HG03108 (cell line): ENCODE data around the gene GPR161.

ENCODE experiments used
- ATAC-seq: cut with Tn5 transposase; IDR thresholded peaks from one replicate; pipeline ENCODE4 v1.9.1; 2021; ENCODE audit warnings: moderate library complexity; ENCODE audit not compliant: unreplicated experiment

Gene GPR161

DNA sequence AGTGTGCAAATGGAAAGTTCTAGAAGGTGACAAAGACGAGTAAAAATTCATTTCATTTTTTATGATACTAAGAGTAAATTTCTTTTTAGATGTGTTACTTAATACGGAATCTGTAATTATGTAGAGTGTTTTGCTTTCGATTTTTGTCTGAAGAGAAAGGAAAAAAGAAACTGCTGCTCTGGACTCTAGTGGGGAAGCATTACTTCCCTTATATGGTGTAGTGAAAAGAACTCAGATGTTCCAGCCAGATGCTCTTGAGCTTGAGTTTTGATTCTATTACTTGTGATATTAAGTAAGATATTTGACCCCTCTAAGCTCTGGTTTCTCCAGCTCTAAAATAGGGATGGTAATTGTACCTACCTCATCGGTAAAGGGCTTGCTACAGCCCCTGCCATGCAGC is 12.2 kb upstream of the GPR161 start:
- peak; percentile 69 for ATAC-seq

- ATAC-seq, result no peak
Observed at GRCh38 chr1:168146626-168147025, 9.9 kb upstream of the GPR161 start.

DNA sequence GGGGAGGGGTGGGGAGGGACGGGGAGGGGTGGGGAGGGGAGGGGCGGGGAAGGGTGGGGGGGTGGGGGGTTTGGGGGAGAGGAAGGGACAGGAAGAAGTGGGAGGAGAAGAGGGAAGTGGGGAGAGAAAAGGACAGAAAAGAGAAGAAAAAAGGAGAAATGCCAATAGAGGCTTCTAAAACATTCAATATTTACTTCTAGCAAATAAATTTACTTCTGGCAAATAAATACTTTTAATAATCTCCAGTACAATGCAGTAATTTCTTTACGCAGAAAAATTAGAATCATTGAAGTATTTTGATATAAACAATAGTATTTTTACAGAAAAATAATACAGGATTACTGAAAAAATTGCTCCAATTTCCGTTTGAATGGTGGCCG is 9.4 kb upstream of the GPR161 start:
- ATAC-seq, result no peak

GRCh38 chr1:168145184-168146159 is 8.7 kb upstream of the GPR161 start:
- ATAC-seq, result peak; percentile 89

DNA sequence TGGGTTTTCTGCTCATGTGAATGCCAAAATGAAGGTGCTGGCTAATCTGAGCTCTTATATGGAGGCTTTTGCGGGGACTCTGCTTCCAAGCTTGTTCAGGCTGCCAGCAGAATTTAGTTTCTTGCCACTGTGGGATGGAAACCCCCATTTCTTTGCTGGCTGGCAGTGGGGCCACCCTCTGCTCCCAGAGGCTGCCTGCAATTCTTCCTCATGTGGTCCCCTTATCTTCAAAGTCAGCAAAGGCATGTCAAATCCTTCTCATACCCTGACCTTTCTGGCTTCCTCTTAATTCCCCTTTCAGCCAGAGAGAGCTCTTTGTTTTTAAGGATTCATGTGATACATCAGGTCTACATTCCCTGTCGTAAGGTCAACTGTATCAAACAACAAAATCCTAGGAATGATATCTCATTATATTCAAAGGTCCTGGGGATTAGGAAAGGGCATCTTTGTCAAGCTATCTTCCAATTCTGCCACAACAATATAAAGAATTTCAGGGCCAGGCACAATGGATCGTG is 5.2 kb upstream of the GPR161 start:
- no peak for ATAC-seq

DNA sequence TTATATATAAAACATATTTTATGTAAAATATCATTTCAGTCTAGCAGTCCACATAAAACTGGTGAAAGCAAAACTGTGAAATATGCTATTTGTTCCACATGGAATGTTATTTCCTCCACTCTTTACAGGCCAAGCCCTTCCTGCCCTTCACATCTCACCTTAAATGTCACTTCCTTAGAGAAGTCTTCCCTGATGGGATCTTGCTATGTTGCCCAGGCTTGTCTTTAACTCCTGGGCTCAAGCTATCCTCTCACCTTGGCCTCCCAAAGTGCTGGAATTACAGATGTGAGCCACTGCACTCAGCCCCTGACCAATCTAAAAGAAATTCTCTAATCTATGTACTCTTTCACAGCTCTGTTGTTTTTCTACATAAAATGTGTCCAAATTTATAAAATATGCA is 2.3 kb upstream of the GPR161 start:
- no peak for ATAC-seq

GRCh38 chr1:168138134-168138533 is 1.4 kb upstream of the GPR161 start:
- ATAC-seq, result no peak

- no peak for ATAC-seq
Observed at GRCh38 chr1:168137515-168137821, 738 bp upstream of the GPR161 start.

DNA sequence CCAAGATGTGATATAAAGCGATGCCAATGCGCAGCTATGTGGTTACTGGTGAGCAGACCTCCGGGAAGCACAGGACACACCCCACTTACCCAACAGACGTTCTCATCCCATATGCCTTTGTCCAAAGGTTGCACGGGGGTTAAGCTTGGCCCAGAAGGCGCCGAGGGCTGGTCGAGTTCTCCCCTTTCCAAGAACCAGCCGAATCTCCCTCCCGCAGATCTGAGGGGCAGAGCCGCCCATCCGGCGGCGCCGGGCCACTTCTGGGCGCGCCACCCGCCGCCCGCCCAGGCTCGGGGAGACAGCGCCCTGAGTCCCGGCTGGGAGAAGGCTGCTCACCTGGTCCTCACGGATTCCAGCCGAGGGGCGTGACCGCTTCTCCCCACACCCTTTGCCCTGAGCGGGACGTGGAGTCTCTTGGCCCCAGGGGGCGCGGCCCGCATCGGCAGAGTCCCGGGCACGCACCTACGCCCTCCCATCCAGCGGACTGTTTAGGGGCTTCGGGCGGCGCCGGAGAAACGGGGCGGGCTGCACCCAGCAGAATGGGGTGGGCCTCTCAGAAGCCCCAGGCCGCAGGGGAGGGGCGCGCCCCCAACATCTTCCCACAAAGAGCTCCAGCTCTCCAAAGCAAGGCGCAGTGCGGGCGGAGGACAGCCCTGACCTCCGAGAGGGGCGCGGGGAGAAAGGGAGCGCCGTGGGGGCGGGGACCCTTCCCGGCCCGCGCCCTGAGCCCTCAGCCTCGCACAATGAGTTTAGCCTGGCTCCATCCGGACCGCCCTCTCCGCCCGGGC is 615 bp downstream of the GPR161 start:
- ATAC-seq, result no peak

GRCh38 chr1:168135116-168135920 is 1.4 kb downstream of the GPR161 start:
- ATAC-seq, result no peak

DNA sequence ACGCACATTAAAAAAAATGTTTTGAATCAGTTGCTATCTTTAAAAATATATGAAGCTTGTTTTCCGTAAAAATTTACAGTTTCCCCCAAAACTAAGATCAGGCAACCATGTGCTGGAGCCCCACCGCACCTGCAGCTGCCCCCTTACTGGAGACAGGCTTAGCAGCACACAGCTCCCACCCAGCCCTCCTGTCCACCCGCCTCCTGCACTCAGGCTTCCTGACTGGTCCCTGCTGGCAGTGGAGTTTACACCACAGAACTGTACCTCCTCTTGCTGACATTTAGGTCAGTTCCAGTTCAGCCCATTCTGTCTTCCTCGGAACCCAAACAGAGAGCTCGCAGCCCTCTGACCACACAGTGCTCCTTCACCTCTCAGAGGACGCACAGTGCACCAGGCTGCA is 2.1 kb downstream of the GPR161 start:
- no peak for ATAC-seq

DNA sequence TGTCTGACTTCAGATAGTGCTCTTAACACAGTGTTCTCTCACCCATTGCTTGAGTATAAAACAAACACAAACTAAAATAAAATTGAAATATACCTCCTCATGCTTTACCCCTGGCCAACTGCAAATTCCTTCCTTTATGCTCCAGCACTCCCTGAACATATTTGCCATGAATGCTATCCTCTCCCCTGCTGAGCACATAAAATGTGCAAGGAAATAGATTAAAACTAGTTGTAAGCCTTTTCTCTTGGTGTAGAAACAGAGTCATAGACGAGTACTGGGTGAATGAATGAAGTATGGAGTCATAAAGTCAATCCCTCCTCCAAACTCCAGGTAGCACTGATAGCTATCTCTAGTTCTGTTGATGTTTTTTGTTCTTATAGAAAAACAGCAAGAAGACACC is 2.6 kb downstream of the GPR161 start:
- ATAC-seq, result no peak

- ATAC-seq, result no peak
Observed at GRCh38 chr1:168129933-168130332, 6.8 kb downstream of the GPR161 start.

- no peak for ATAC-seq
Observed at GRCh38 chr1:168127503-168127902, 9.2 kb downstream of the GPR161 start.

DNA sequence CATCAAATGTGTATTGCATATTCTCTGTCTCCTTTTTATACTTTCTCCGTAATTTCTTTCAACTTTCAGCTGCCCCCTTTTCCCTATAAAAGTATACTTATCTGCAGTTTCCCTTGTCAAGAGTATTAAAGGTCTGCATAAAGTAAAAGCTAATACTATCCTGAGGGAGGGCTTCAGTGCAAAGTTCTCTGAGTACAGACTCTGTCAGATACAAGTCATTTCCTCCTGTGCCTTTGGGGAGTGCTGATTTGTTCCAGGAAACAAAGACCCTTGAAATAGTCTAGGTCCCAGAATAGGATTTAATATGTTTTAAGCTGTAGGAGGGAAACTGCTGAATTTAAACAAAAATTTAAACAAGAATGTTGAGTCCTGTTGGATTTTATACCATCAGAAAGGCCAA is 11.7 kb downstream of the GPR161 start:
- ATAC-seq, result no peak

DNA sequence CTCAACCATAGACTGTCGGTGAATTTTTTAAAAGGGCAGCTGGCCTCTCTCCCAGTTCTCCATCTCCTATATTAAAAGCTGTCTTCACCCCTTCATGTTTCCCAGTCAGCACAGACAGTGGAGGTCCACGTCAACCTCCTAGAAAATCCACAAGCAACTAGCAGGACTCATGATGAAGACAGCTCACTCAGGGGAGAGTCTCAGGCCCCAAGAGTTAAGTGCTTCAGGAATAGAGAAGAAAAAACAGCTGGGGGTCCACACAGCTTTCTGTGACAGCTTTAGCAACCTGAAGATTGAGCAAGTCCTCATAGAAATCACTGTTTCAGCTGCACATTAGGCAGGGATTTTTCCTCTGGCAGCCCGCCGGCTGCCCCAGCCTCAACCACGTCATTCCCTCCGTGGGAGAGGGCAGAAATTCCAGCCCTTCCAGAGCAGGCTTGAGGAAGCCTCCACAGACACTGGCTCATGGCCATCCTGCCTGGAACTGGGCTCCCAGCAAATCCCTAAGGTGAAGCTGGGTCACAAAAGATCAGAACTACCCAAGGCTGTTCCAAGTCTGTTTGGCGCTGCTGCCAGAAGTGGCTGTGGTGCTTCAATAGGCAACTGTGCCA is 15.2 kb downstream of the GPR161 start:
- no peak for ATAC-seq

DNA sequence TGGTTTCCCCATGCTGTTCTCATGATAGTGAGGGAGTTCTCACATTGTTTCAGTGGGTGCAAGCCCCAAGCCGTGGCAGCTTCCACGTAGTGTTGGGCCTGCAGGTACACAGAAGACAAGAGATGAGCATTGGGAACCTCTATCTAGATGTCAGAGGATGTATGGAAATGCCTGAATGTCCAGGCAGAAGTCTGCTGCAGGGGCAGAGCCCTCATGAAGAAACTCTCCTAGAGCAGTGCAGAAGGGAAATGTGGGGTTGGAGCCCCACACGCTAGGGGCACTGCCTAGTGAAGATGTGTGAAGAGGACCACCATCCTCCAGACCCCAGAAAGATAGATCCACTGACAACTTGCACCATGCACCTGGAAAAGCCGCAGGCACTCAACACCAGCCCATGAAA is 17.0 kb downstream of the GPR161 start:
- ATAC-seq, result no peak

DNA sequence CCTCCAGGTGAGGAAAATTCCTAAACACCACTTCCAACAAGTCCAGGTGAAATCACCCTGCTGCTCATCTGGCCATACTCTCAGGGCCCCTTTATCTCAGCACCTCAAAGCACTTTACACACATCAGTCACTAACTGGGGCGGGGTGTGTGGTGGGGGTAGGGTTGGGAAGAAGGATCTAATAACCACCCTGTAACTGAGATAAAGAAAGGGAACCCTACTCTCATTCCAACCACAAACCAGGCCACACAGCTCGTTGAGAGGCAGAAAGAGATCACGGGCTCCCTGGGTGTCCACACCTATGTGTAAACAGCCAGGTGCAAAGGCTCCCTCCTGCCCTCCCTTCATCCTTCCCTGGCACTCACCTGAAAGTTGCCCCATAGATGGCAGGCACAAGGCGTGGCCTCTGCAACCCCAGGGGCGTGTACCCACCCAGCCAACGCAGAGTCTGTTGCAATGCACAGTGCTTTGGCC is 20.4 kb downstream of the GPR161 start:
- ATAC-seq, result no peak

- no peak for ATAC-seq
Observed at GRCh38 chr1:168114845-168115244, 21.9 kb downstream of the GPR161 start.

DNA sequence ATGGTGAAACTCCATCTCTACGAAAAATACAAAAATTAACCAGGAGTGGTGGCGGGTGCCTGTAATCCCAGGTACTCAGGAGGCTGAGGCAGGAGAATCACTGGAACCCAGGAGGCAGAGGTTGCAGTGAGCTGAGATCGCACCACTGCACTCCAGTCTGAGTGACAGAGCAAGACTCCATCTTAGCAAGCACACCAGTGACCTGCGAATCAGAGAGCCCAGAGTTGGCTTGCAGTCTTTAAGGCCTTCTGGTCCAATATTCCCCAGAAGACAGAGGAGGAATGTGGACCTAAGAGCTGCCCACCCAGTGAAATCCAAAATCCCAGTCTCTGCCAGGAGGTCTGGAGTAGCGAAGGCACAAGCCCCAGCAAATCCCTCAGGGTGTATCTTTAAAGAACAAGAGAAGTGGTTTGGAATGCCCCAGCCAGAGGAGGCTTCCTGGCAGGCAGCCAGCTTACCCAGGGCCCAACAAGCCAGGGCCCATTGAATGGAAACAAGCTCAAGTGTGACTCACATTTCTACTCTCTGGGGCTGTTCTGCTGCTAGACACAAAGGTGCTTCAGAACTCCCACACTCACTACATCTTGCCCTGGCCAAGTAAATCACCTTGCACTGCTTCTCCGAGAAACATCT is 23.9 kb downstream of the GPR161 start:
- ATAC-seq, result no peak
